Nephron (organoid): ENCODE data around the gene SLC6A1.

ENCODE experiments used
- H3K27ac Mint-ChIP-seq, 3 experiments: 2 replicates each; pipeline ENCODE4 v1.8.0; 2020; ENCODE audit warnings: mixed read lengths in 3 of 3, mild to moderate bottlenecking in 2 of 3, moderate library complexity in 1 of 3
- H3K27me3 Mint-ChIP-seq: 2 replicates; pipeline ENCODE4 v1.8.0; 2021; ENCODE audit warnings: low read depth, mild to moderate bottlenecking, moderate library complexity, mixed read lengths
- H3K36me3 Mint-ChIP-seq: 2 replicates; pipeline ENCODE4 v1.8.0; 2020; ENCODE audit warnings: low read depth, mixed read lengths
- H3K4me1 Mint-ChIP-seq: 2 replicates; pipeline ENCODE4 v1.8.0; 2020; ENCODE audit warnings: mixed read lengths
- H3K4me3 Mint-ChIP-seq, 3 experiments: 2 replicates each; pipeline ENCODE4 v1.8.0; 2020; ENCODE audit warnings: mild to moderate bottlenecking in 3 of 3, mixed read lengths in 3 of 3, moderate library complexity in 2 of 3
- H3K9me3 Mint-ChIP-seq: 2 replicates; pipeline ENCODE4 v1.8.0; 2020; ENCODE audit warnings: mixed read lengths
- CTCF ChIP-seq, 3 experiments: fragments of 200-600 bp; sonication (generic); IDR thresholded peaks; one replicate each; pipeline ENCODE4 v1.5.0; 2021; ENCODE audit warnings: antibody characterized with exemption in 3 of 3; ENCODE audit not compliant: unreplicated experiment in 3 of 3

Gene SLC6A1

GRCh38 chr3:11078826-11079515, 86.4 kb downstream of the SLC6A1 start:
- peaks cover 5% of the 10 kb centered on the region for H3K9me3 Mint-ChIP-seq
- H3K36me3 Mint-ChIP-seq: no peaks in the 10 kb centered on the region
- H3K4me1 Mint-ChIP-seq: no peaks in the 10 kb centered on the region
- TF ChIP-seq CTCF (IDR thresholded peaks at IDR 0.05; ENCODE audit: unreplicated experiment in 3 of 3): no peak
- H3K27ac Mint-ChIP-seq: no peak overlapping the region
- H3K27me3 Mint-ChIP-seq: peaks cover 47% of the 10 kb centered on the region
- H3K4me3 Mint-ChIP-seq: no peak overlapping the region

- TF ChIP-seq CTCF (IDR thresholded peaks at IDR 0.05; ENCODE audit: unreplicated experiment in 3 of 3): no peak
- H3K36me3 Mint-ChIP-seq: no peaks in the 10 kb centered on the region
- H3K27me3 Mint-ChIP-seq: peaks cover 44% of the 10 kb centered on the region
- H3K9me3 Mint-ChIP-seq: peaks cover 4% of the 10 kb centered on the region
- no peaks in the 10 kb centered on the region for H3K4me1 Mint-ChIP-seq
- H3K27ac Mint-ChIP-seq: no peak overlapping the region
- H3K4me3 Mint-ChIP-seq: no peak overlapping the region
Observed at GRCh38 chr3:11080492-11080891, 87.9 kb downstream of the SLC6A1 start.

- Mint-ChIP-seq H3K36me3 (no peaks in the 10 kb centered on the region), H3K4me1 (no peaks in the 10 kb centered on the region), H3K27me3 (peaks cover 31% of the 10 kb centered on the region), H3K4me3 (no peak overlapping the region), H3K9me3 (no peaks in the 10 kb centered on the region), H3K27ac (no peak overlapping the region)
- TF ChIP-seq CTCF (IDR thresholded peaks at IDR 0.05; ENCODE audit: unreplicated experiment in 3 of 3): no peak
Observed at GRCh38 chr3:11084098-11084497, 91.5 kb downstream of the SLC6A1 start.

GRCh38 chr3:11084677-11085076, 92.1 kb downstream of the SLC6A1 start:
- H3K4me3 Mint-ChIP-seq: no peak overlapping the region
- H3K4me1 Mint-ChIP-seq: no peaks in the 10 kb centered on the region

GRCh38 chr3:11085093-11085840, 92.7 kb downstream of the SLC6A1 start:
- Mint-ChIP-seq H3K4me1 (no peaks in the 10 kb centered on the region), H3K36me3 (no peaks in the 10 kb centered on the region), H3K27me3 (peaks cover 26% of the 10 kb centered on the region), H3K27ac (no peak overlapping the region), H3K4me3 (no peak overlapping the region), H3K9me3 (no peaks in the 10 kb centered on the region)
- TF ChIP-seq CTCF (IDR thresholded peaks at IDR 0.05; ENCODE audit: unreplicated experiment in 3 of 3): no peak

More at GRCh38 chr3:11084677-11085076, 92.1 kb downstream of the SLC6A1 start:
- no peak overlapping the region for H3K27ac Mint-ChIP-seq
- H3K27me3 Mint-ChIP-seq: peaks cover 26% of the 10 kb centered on the region
- no peaks in the 10 kb centered on the region for H3K36me3 Mint-ChIP-seq
- no peaks in the 10 kb centered on the region for H3K9me3 Mint-ChIP-seq
- no peak for TF ChIP-seq CTCF (IDR thresholded peaks at IDR 0.05; ENCODE audit: unreplicated experiment in 3 of 3)
